Stimulated activated CD4-positive, alpha-beta T cell treated with anti-CD3 and anti-CD28 coated beads, Interleukin-15, amount 100 ng/mL, for 24 hours (primary cell): ENCODE data around the gene MMP24OS.
"Not testable (repeated sequence)": the region's sequence is repeated elsewhere in the genome, so short reads cannot be mapped to it uniquely, and the experiment has no call there.

Experiments used
- DNase-seq: peaks from one replicate; pipeline ENCODE4 v3.0.0-alpha.2; 2020

MMP24OS gene

GRCh38 chr20:35277531-35278395 is at the start of gene MMP24OS:
Gene MMP24OS, minus strand, starts transcription at chr20:35278122. Its CDS starts 193 bp downstream, at chr20:35277929.
- DNase-seq, result peak; percentile 95

- no peak for DNase-seq
These were observed 49.4 kb upstream of the MMP24OS start for GRCh38 chr20:35327074-35327976.

DNA sequence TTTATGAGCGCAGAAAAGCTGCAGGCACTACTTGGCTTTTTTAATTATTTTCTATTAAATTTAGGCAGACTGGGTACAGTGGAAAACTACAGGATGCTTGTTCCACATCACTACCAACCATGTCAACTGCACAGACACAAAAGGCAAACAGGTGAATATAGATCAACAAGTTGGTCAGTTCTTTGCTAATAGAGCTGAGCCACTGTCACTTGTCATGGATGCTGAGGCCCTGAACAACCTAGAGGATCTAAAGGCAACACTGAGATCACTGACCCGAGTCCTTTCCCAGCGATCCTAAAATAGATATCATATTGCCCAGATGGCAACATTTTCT is 48.8 kb upstream of the MMP24OS start:
- DNase-seq, result no peak

DNA sequence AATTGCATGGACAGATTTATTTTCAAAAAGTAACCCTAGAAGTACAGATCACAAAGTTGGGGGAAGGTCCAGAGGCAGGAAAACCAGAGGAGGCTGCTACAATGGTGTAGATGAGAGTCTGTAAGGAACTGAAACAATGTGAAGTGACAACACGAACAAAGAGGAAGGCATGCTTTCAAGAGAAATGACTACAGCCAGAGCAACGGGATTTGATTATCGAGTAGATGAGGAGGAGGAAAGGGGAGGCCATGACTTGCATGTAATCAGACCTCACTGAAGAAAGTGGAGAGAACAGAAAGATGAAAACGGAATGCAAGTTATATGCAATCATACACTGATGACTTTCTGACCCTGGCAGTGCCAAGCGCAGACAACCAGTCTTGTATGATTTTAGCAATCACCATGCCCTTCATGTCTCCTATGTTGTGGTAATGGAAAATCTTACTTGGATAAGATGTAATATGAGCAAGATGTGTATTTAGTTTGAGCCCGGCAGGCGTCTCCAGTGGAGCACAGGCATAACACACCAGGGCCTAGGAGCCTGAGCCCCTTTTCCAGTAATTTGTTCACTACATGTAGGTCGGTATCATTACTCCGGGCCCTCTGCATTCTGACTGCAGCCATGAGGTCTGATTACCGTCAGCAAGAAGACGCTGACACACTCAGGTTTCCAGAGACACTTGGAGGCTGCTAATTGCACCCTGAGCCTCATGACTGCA is 48.3 kb upstream of the MMP24OS start:
- DNase-seq, result no peak

DNA sequence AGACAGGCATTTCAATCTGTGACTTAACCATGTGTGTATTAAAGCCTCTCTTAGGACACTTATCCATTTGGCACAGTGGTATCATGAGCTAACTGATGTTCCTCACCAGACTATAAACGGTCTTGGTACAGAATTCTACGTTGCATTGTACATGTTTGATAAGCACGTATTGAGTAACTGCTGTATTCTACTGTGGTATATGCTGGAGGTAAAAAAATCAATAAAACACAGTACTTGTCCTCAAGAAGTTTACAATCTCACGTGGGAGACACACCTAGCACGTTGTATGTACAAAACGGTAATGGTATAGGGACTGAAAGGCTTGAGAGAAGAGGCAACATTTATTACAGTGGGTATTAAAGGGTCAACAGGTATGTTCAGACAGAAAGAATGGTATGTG is 47.5 kb upstream of the MMP24OS start:
- DNase-seq, result no peak

DNA sequence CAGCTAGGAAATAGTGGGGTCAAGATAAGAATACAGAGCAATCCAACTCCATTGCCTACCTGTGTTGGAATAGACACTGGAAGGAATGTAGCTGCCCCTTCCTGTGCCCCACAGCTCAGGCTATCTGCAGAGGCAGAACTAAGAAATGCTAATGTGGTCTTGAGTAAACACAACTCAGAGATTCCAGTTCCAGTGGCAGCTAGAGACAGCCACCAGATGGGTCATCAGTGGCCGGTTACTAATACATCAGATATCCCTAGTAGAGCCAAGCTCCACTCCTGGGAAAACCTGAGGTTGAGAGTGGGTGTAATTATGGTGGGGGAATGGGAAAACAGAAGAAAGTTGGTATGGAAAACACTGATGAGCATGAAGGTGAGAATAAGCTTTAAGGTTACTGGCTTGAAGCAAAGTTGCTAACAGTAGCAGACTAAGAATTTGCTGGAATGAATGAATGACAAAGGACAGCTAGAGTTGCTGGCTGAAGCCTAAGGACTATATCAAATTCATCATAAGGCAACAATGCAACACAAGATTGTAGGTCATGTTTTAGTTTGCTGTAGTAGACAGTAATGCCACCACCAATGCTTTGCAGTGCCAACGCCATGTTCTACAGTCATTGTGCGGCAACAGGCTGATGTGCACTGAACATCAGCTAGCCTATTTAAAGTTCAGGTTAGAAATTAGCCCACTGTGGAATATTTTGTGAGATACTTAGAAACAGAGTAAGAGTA is 42.6 kb upstream of the MMP24OS start:
- DNase-seq, result no peak

DNA sequence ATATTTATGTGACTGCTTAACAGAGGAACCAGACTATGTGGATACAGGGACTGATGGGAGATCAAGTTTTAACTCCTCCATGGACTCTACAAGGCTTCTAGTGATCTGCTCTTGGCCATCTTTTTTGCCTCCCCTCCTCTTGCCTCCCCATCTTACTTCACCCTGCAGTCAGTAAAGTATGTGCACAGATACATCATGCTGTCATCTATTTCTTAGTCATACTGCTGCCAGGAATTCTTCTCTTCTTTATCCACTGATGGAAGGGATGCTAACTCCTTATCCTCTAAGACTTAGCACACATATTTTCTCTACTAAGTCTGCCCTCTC is 41.9 kb upstream of the MMP24OS start:
- no peak for DNase-seq

GRCh38 chr20:35319192-35319870 is 41.4 kb upstream of the MMP24OS start:
- DNase-seq, result no peak

DNA sequence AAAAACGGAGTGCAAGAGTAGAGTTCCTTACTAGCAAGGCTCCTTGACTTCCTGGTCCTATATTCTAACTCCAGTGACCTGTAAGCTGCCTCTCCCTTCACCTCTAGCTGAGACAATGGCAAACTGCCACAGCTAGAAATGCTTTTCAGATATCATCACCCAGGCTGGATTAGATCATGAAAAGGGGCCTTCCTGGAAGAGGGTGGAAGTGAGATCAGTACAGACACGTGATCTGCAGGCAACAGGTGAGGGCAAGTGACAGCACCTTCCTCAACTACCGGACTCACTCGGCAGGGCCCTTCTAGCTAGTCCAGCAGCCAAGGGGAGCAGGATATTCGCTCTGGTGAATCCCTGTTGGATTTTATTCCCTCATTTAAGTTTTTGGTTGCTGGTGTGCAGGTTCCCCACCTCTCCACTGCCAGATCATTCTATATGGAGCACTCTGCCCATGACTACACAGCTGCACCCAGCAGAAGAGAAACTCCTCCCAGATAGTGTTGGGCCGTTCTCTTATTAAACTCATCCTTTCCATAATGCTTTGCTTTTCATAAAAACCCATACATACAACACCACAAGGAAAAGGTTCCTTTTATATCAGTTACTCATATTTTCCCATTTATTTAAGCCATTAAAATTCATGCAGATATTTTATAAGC is 40.7 kb upstream of the MMP24OS start:
- no peak for DNase-seq

DNA sequence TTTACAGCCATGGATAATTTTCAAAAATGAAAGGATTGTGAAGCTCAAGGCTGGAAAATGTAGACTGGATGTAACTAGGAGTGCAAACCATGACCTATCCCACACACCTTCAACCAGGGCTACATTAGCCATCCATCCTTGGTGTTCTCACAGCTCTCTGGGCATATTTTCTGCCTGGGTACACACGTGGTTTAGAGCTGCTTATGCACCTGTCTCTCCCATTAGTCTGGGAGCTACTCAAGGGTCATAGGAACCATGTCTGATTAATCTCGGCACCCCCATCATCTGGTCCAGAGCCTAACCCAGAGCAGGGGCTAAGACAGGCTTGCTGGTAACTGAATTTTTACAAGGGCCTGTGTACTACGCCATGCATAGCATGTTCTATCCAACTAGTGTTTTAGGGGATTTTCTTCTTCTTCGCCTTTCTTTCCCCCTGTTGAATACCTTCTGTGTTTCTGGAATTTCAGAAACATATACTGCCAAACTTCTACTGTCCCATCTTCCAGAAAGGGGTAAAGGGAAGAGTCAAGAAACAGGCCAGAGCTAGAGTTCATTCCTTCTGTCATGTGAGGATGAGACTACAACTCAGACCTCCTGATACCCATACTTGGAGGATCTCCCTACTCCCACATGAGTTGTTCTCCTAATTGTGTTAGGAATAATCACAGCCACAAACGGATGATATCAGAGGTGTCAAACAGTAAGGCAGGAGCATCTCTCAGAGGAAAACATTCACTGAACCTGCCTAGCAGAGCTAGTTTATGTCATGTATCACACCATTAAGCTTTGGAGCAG is 39.7 kb upstream of the MMP24OS start:
- no peak for DNase-seq

DNA sequence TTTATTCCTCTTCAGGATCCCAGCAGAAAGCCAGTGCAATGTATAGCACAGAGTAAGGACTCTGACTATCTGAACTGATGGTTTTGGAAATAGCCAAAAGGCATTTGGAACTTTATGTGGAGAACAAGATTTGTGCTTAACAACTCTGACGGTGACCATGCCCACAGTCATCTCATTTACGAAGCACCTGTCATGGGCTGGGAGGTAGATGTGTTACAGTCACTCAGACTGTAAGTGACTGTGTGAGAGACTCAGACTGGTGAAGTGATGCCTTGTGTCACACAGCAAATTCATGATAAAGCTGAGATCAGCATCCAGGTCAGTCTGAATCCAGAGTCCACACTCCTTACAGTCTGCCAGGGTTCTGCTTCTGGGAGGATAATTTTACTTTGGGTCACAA is 38.2 kb upstream of the MMP24OS start:
- no peak for DNase-seq

- not testable (repeated sequence) for DNase-seq
These were observed 37.7 kb upstream of the MMP24OS start for GRCh38 chr20:35315632-35316020.

GRCh38 chr20:35314816-35315631 is 37.1 kb upstream of the MMP24OS start:
- DNase-seq, result no peak

DNA sequence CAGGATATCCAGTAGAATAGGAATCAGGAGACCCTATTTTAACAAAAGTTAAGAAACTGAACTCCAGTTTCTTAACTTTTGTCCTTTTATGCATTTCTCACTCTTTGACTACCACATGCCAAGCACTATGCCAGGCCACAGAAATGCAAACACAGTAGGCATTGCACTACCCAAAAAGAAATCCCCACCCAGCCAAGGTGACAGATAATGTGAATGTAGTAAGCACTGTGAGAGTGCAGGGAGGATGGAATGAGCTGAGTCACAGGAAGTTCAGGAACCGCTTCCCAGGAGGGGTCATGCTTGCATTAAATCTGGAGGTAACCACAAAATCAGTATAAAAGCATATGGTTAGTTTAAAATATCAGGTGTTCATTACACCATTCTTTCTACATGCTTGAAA is 34.4 kb upstream of the MMP24OS start:
- peak; percentile 33 for DNase-seq

GRCh38 chr20:35311822-35312221 is 33.9 kb upstream of the MMP24OS start:
- no peak for DNase-seq

DNA sequence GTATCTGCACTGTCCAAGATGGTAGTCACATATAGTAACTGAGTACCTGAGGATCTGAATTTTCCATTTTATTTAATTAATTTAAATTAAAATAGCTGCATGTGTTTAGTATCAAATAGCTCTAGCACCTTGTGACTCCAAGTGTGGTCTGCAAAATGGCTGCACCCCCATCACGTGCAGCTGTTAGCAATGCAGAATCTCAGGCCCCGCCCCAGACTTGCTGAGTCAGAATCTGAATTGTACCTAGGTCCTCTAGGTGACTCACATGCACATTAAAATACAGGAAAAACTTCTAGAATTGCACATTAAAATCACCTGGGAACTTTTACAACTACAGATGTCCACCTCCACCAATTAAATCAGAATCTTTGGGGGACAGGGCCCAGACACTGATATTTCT is 33.5 kb upstream of the MMP24OS start:
- DNase-seq, result peak; percentile 88

DNA sequence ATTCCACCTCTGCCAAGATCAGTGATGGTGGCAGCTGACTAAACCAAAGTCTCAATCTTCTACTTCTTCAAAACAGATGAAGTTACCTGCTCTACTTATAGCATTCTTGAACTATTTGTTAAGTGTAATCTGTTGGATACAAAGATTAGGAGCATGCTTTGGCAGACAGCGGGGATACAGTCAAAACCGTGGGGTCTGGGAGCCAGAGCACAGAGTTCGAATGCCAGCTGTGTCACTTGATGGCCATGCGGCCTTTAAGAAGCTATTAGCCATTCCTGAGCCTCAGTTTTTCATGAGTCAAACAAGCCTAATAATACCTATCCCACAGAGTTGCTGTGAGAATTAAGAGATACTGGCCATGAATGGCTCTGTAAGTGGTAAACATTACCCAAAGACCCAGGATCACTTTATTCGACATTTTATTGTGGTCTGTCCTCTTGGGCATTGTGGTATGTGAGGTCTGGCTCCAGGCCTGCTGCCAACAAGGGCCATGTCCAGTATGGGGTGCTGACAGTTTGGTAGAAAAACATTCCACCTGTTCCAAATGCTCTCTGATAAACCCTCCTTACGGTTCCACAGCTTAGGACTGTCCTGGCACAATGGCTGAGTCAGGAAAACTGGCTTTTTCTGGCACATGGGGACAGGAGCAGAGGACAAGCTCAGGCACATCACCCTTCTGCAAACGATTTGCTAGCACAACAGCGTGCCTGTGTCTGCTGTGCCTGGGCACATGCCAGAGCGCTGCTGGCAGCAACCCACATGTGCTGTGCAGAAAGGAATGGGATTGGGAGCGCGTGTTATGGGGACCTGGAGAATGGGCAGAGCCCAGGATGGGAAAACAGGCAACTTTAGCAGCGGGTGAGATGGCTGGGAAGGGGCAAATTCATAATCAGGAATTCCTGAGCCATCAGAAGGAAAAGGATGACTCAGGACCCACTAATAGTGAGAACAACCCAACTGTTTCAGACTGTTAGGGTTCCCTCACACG is 30.0 kb upstream of the MMP24OS start:
- no peak for DNase-seq

- DNase-seq, result peak; percentile 48
These were observed 29.1 kb upstream of the MMP24OS start for GRCh38 chr20:35306931-35307517.
